Activated CD8-positive, alpha-beta T cell treated with anti-CD3 and anti-CD28 coated beads, Interleukin-2, amount 10 ng/mL, durations not matched to agents 7 days and 5 days (primary cell): Measurements from ENCODE around the gene SHISA9. TPM values are rescaled to one million over a fixed set of nuclear protein-coding genes. Genes with fewer than 3 reads are reported as not detected.

Source experiments
- ATAC-seq: fragments of 150-1000 bp; cut with Tn5 transposase; one replicate; pipeline ENCODE4 v1.10.0; 2021; ENCODE audit warnings: moderate library complexity
- CTCF ChIA-PET: fragments of 350-600 bp; sonication (Branson Sonifier 250); formaldehyde crosslinking; loops from one replicate; lab custom pipeline; 2021; ENCODE audit warnings: antibody characterized with exemption; lab: Charles Lee
- POLR2A ChIA-PET: fragments of 350-600 bp; sonication (Branson Sonifier 250); formaldehyde crosslinking; loops from one replicate; lab custom pipeline; 2021; ENCODE audit warnings: antibody characterized with exemption; lab: Charles Lee
- DNase-seq: peaks from one replicate; pipeline ENCODE4 v3.0.0-alpha.2; 2020
- H3K27ac Mint-ChIP-seq: one replicate; pipeline ENCODE4 v1.8.0; 2021; ENCODE audit warnings: mild to moderate bottlenecking, mixed read lengths
- H3K27me3 Mint-ChIP-seq: one replicate; pipeline ENCODE4 v1.8.0; 2021; ENCODE audit warnings: low read depth, mixed read lengths
- H3K36me3 Mint-ChIP-seq: one replicate; pipeline ENCODE4 v1.8.0; 2021; ENCODE audit warnings: low read depth, mixed read lengths
- H3K4me1 Mint-ChIP-seq: one replicate; pipeline ENCODE4 v1.8.0; 2021; ENCODE audit warnings: low read depth, mixed read lengths
- H3K4me3 Mint-ChIP-seq: one replicate; pipeline ENCODE4 v1.8.0; 2021; ENCODE audit warnings: mild to moderate bottlenecking, mixed read lengths
- H3K9me3 Mint-ChIP-seq: one replicate; pipeline ENCODE4 v1.8.0; 2022; ENCODE audit warnings: mixed read lengths; ENCODE audit not compliant: insufficient read depth
- total RNA-seq, 2 experiments: library from RNA; stranded (reverse); gene quantifications; one replicate each; pipeline ENCODE4 v1.2.3, GENCODE V29; 2021

SHISA9 gene
- total RNA-seq, 2 experiments from 2014 or later: not detected

DNA sequence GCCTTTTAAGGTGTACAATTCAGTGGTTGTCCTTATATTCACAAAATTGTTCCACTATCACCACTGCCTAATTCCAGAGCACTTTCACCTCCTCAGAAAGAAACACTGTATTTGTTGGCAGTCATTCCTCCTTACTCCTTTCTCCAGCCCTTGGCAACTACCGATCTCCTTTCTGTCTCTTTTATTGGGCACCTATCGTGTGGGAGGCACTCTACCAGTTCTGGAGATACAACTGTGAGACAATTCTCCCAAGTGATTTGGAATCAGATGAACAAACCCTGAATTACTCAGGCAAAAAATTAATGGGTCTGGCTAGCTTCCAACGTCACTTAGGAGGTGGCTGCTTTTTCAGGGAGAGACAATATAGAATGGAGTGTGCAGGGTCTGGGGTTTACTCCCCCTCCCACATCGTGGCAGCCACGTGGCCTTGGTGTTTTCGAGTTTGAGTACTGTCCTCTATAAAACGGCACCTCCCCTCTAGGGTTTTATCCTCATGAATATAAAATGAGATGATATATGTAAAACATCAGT lies 63.9 kb downstream of the SHISA9 start:
- no peaks in the 10 kb centered on the region for H3K27me3 Mint-ChIP-seq
- H3K4me3 Mint-ChIP-seq: no peak overlapping the region
- ATAC-seq: no peak
- ChIA-PET POLR2A (no interaction called here), CTCF (no interaction called here)
- DNase-seq: no peak
- H3K36me3 Mint-ChIP-seq: no peaks in the 10 kb centered on the region
- no peak overlapping the region for H3K27ac Mint-ChIP-seq
- H3K4me1 Mint-ChIP-seq: no peaks in the 10 kb centered on the region
- H3K9me3 Mint-ChIP-seq: no peaks in the 10 kb centered on the region

DNA sequence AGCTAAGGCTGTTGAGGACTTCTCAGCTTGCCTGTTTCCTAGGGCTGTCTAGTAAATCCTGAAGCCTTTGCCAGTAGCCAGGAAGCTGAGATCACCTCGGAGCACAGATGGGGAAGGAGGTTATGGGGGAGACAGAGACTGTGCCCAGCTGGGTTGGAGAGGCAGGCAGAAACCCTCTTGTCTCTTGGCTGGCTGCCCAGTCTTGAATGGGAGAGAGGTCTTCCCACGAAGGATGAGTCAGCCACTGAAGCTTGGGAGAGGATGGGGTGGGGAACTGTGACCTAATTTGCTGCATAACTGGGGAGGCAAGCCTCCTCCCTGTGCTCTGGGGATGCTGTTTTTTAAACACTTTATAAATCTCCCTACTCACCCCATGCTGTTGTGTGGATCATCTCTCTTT lies 69.8 kb downstream of the SHISA9 start:
- Mint-ChIP-seq H3K4me1 (no peaks in the 10 kb centered on the region), H3K27ac (no peak overlapping the region), H3K9me3 (no peaks in the 10 kb centered on the region), H3K27me3 (no peaks in the 10 kb centered on the region), H3K4me3 (no peak overlapping the region), H3K36me3 (no peaks in the 10 kb centered on the region)
- ATAC-seq: no peak
- ChIA-PET POLR2A (no interaction called here), CTCF (no interaction called here)
- no peak for DNase-seq

DNA sequence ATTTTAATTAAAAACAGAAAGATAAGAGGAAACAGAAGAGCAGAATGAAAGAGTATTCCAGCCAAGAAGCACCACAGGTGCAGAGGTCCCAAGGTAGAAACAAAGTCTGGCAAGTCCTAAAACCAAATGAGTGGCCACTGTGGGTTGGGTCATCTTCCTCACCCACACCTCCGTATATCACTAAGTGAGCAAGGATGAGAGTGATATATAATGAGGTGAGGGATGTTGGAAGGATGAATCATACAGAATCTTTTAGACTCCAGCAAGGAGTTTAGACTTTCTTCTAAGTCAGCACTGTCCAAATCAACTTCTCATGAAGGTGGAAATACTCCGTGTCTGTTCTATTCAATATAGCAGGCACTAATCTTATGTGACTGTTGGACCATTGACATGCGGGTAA lies 70.8 kb downstream of the SHISA9 start:
- ATAC-seq: no peak
- no peak overlapping the region for H3K4me3 Mint-ChIP-seq
- H3K9me3 Mint-ChIP-seq: no peaks in the 10 kb centered on the region
- no peak overlapping the region for H3K27ac Mint-ChIP-seq
- no peak for DNase-seq
- ChIA-PET POLR2A (no interaction called here), CTCF (no interaction called here)
- H3K36me3 Mint-ChIP-seq: no peaks in the 10 kb centered on the region
- no peaks in the 10 kb centered on the region for H3K27me3 Mint-ChIP-seq
- H3K4me1 Mint-ChIP-seq: no peaks in the 10 kb centered on the region

DNA sequence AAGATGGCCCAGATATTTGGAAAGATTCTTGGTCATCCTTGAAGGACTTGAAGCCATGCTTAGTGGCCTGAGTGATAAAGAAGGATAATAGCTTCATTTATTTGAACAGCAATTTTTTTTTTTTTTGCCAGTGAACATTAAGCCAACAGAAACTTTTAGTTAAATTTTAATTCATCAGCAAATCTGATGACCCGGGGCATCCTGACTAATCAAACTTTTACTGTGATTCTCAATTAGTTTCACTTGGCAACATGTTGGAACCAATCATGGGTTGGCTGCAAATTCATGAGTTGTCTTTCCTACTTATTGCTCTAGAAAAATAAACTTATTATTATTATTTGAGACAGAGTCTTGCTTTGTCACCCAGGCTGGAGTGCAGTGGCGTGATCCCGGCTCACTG lies 74.4 kb downstream of the SHISA9 start:
- no peaks in the 10 kb centered on the region for H3K9me3 Mint-ChIP-seq
- H3K27me3 Mint-ChIP-seq: no peaks in the 10 kb centered on the region
- H3K27ac Mint-ChIP-seq: no peak overlapping the region
- H3K4me1 Mint-ChIP-seq: no peaks in the 10 kb centered on the region
- POLR2A ChIA-PET: no interaction called here
- no peak overlapping the region for H3K4me3 Mint-ChIP-seq
- H3K36me3 Mint-ChIP-seq: no peaks in the 10 kb centered on the region
- CTCF ChIA-PET: no interaction called here
- ATAC-seq (no peak), DNase-seq (no peak)

DNA sequence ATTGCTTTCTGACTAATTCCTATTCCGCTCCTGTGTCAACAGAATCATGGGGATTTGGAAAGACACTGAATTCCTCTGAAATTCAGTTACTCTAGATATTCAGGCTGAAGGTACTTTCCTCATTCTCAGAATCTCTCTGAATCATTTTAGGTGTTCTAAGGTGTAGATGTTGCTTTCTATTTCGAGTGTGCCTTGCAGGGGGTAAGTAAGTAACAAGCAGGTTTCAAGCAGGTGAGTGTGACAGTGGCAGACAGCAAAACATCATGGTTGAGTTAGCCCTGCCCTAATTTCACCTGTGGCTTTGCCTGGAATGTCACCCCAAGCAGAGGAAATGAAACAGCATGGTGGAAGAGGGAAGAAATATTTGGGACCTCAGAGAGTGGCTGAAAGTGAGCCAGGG lies 75.1 kb downstream of the SHISA9 start:
- DNase-seq (no peak), ATAC-seq (no peak)
- POLR2A ChIA-PET: no interaction called here
- no peaks in the 10 kb centered on the region for H3K36me3 Mint-ChIP-seq
- no peaks in the 10 kb centered on the region for H3K27me3 Mint-ChIP-seq
- CTCF ChIA-PET: no interaction called here
- H3K4me1 Mint-ChIP-seq: no peaks in the 10 kb centered on the region
- H3K4me3 Mint-ChIP-seq: no peak overlapping the region
- peaks cover 3% of the 10 kb centered on the region for H3K9me3 Mint-ChIP-seq
- no peak overlapping the region for H3K27ac Mint-ChIP-seq

DNA sequence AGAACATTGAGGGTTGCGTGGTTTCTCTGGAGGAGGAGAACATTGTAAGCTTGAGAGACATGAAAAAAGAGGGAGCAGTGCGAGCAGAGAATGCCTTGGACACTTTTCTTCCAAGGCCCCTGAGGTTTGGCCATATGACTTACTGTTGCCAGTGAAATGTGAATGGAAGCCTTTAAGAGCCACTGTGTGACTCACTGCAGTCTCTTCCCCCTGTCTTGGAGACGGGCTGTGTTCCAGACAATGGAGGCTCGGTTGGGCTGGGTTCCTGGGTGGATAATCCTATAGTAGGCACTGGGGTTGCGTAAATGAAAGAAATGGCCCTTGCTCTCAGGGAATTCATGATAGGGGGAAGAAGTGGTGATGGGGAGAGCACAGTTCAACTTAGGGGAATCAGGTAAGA lies 75.5 kb downstream of the SHISA9 start:
- Mint-ChIP-seq H3K27ac (no peak overlapping the region), H3K27me3 (no peaks in the 10 kb centered on the region), H3K4me1 (no peaks in the 10 kb centered on the region), H3K36me3 (no peaks in the 10 kb centered on the region), H3K4me3 (no peak overlapping the region), H3K9me3 (peaks cover 7% of the 10 kb centered on the region)
- ATAC-seq (no peak), DNase-seq (no peak)
- POLR2A ChIA-PET: no interaction called here
- CTCF ChIA-PET: no interaction called here

DNA sequence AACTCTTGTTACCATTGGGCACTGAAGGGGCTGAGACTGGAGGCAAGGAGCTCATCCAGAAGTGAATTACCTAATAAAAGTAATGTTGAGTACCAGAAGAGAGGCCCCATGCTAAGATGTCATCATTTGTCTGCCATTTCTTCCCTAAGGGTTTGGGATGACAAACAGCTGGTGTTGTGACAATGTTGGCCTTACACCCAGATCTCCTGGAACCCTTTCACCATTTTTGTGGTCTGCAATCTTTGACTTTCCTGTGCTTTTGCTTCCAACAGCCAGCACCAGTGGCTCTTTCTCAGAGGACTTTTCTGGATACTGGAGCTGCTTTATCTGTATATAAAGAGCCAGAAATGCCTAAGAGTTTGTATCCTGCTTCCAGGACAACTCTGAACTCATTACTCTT lies 84.1 kb downstream of the SHISA9 start:
- H3K27me3 Mint-ChIP-seq: no peaks in the 10 kb centered on the region
- H3K4me1 Mint-ChIP-seq: no peaks in the 10 kb centered on the region
- ChIA-PET POLR2A (interaction anchor here (0.7 kb wide), 1 partner anchor 434 kb away, joined by 3 read pairs; no protein-coding TSS in a partner anchor), CTCF (no interaction called here)
- no peak overlapping the region for H3K4me3 Mint-ChIP-seq
- ATAC-seq (no peak), DNase-seq (no peak)
- peaks cover 8% of the 10 kb centered on the region for H3K9me3 Mint-ChIP-seq
- no peaks in the 10 kb centered on the region for H3K36me3 Mint-ChIP-seq
- H3K27ac Mint-ChIP-seq: no peak overlapping the region

DNA sequence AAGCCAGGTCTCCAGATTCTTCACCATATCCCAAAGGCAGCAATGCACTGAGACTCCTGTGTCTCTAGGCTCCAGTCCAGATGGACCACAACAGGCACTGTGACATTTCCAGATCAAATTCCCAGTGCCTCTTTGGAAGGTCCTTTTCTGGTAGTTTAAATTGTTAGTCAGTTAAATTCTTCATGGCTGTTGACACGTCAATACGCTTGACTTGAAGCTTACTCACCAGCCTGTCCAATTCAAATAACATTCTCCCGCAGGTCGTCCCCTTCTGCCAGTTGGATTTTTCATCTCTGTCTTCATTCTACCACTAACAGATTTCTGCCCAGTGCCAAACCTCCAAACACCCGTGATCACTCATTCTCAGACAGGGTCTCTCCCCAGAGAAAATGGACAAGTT lies 86.7 kb downstream of the SHISA9 start:
- no peak for ATAC-seq
- H3K27ac Mint-ChIP-seq: no peak overlapping the region
- H3K27me3 Mint-ChIP-seq: no peaks in the 10 kb centered on the region
- POLR2A ChIA-PET: no interaction called here
- DNase-seq: no peak
- no peaks in the 10 kb centered on the region for H3K9me3 Mint-ChIP-seq
- no peaks in the 10 kb centered on the region for H3K4me1 Mint-ChIP-seq
- no peaks in the 10 kb centered on the region for H3K36me3 Mint-ChIP-seq
- CTCF ChIA-PET: interaction anchor here (1.0 kb wide), 1 partner anchor 8 kb away, joined by 3 read pairs; no protein-coding TSS in a partner anchor
- H3K4me3 Mint-ChIP-seq: no peak overlapping the region

DNA sequence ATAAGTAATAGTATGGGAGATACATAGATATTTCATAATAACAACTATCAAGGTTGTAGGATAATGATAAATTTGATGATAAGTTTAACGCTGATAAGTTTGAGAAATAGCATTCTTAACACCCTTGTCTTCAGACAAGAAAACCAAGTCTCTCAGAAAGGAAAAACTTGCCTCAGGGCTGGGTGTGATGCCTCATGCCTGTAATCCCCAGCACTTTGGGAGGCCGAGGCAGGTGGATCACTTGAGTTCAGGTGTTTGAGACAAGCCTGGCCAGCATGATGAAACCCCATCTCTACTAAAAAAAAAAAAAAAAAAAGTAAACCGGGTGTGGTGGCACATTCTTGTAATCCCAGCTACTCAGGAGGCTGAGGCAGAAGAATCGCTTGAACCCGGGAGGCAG lies 90.7 kb downstream of the SHISA9 start:
- DNase-seq (no peak), ATAC-seq (no peak)
- H3K4me1 Mint-ChIP-seq: no peaks in the 10 kb centered on the region
- no peak overlapping the region for H3K27ac Mint-ChIP-seq
- no peak overlapping the region for H3K4me3 Mint-ChIP-seq
- H3K27me3 Mint-ChIP-seq: no peaks in the 10 kb centered on the region
- ChIA-PET CTCF (no interaction called here), POLR2A (no interaction called here)
- H3K36me3 Mint-ChIP-seq: no peaks in the 10 kb centered on the region
- H3K9me3 Mint-ChIP-seq: no peaks in the 10 kb centered on the region

DNA sequence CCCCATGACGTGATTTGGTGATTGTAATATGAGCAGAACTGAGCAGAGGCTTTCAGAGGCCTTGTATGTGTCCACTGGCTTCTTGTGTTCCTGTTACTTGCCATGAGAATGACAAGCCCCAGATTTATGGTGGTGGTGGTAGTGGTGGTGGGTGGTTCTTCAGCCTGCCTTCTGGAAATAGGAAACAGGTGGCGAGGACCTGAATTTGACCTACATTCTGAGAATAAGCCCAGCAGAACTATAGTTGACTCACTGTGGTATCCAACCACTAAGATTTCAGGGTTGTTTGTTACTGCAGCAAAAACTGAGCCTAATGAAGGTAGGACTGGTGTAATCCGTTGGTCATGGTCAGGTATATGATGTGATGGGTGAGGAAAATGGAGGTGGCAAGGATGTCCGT lies 93.0 kb downstream of the SHISA9 start:
- Mint-ChIP-seq H3K4me3 (no peak overlapping the region), H3K27me3 (no peaks in the 10 kb centered on the region), H3K27ac (no peak overlapping the region), H3K4me1 (no peaks in the 10 kb centered on the region), H3K9me3 (no peaks in the 10 kb centered on the region), H3K36me3 (no peaks in the 10 kb centered on the region)
- DNase-seq (no peak), ATAC-seq (no peak)
- POLR2A ChIA-PET: no interaction called here
- CTCF ChIA-PET: no interaction called here

DNA sequence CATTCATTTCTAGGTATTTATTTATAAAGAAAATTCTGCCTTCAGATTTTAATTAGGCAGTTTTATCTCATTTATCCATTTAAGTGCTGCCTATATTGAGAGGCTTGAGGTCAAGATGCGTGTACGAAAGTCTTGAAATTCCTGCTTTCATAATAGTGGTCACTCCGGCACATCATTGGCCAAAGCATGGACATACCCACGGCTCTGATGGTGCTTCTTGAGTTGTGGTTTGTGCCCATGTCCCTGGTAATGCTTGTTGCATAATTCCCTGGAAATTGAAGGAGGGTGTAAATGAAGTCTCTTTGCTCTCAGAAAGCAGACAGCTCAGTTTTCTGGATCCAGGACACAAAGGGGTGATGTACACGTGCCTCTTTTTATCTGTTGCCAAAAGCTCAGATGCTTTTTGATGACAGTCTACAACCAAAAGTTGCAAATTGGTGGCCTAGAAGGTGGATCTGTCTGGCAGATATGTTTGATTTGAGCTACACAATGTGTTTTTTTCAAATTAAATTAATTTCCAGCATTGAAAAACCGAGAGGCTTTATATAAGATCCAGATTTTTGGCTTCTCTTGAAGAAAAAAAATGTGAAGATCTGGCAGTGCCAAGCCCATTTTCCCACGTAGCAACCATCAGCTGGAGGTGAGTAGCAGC lies 94.4 kb downstream of the SHISA9 start:
- Mint-ChIP-seq H3K4me3 (no peak overlapping the region), H3K36me3 (no peaks in the 10 kb centered on the region), H3K4me1 (no peaks in the 10 kb centered on the region), H3K27ac (no peak overlapping the region), H3K9me3 (no peaks in the 10 kb centered on the region), H3K27me3 (no peaks in the 10 kb centered on the region)
- DNase-seq (no peak), ATAC-seq (no peak)
- CTCF ChIA-PET: interaction anchor here (1.0 kb wide), 1 partner anchor 8 kb away, joined by 3 read pairs; no protein-coding TSS in a partner anchor
- POLR2A ChIA-PET: no interaction called here

DNA sequence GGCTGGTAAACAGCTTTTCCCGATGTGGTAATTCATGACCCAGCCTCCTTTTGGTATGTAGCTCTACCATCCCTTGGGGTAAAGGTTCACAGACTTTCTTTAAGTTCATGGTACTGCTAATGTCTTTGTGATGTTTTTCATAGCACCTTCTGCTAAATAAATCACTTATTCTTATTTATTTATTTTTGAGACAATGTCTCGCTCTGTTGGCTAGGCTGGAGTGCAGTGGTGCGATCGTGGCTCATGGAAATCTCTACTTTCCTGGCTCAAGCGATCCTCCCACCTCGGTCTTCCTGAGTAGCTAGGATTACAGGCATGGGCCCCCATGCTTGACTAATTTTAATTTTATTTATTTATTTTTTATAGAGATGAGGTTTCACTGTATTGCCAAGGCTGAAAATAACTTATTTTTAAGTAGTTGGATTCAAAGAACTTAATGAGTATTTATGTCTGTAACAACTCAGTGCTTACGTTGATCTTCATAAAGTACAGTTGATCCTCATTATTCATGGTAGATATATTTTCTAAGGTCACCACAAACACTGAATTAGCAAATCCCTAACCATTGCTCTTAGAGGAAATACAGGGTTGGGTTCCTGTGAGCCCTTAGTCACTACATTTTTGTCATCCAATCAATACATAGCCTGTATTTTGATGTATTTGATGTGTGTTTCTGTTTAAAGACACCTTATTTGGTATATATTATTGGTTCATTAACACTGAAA lies 97.1 kb downstream of the SHISA9 start:
- ATAC-seq: no peak
- H3K27ac Mint-ChIP-seq: no peak overlapping the region
- CTCF ChIA-PET: no interaction called here
- no peaks in the 10 kb centered on the region for H3K36me3 Mint-ChIP-seq
- POLR2A ChIA-PET: no interaction called here
- no peaks in the 10 kb centered on the region for H3K9me3 Mint-ChIP-seq
- no peak overlapping the region for H3K4me3 Mint-ChIP-seq
- H3K4me1 Mint-ChIP-seq: no peaks in the 10 kb centered on the region
- no peaks in the 10 kb centered on the region for H3K27me3 Mint-ChIP-seq
- DNase-seq: no peak
